Trophoblast cell (in vitro differentiated cells and primary cell): Measurements from ENCODE around the gene SLC34A1.

Source experiments
- DNase-seq, 2 donors: peaks; one replicate each; pipeline ENCODE4 v3.0.0-alpha.2; 2016
- H2AFZ ChIP-seq: 2 replicates; pipeline ENCODE4 v1.6.1; 2013; ENCODE audit warnings: low read length, moderate library complexity, mild to moderate bottlenecking; ENCODE audit not compliant: insufficient read depth, poor library complexity
- H2AK5ac ChIP-seq: 2 replicates; pipeline ENCODE4 v1.6.1; 2013; ENCODE audit warnings: mild to moderate bottlenecking, low read length
- H2BK120ac ChIP-seq: 2 replicates; pipeline ENCODE4 v1.6.1; 2013; ENCODE audit warnings: low read length, mild to moderate bottlenecking, moderate library complexity; ENCODE audit not compliant: insufficient read depth, poor library complexity
- H2BK12ac ChIP-seq: 2 replicates; pipeline ENCODE4 v1.6.1; 2013; ENCODE audit warnings: mild to moderate bottlenecking, low read length, moderate library complexity
- H2BK5ac ChIP-seq: 2 replicates; pipeline ENCODE4 v1.6.1; 2013; ENCODE audit warnings: low read length, low read depth, moderate library complexity, mild to moderate bottlenecking; ENCODE audit not compliant: poor library complexity
- H3K14ac ChIP-seq: 2 replicates; pipeline ENCODE4 v1.6.1; 2013; ENCODE audit warnings: mild to moderate bottlenecking, low read length
- H3K18ac ChIP-seq: 2 replicates; pipeline ENCODE4 v1.6.1; 2013; ENCODE audit warnings: mild to moderate bottlenecking, low read length
- H3K23ac ChIP-seq: 2 replicates; pipeline ENCODE4 v1.6.1; 2013; ENCODE audit warnings: low read length
- H3K27ac ChIP-seq: 2 replicates; pipeline ENCODE4 v1.5.1; 2013; ENCODE audit warnings: low read depth, mild to moderate bottlenecking, inconsistent platforms, low read length, moderate library complexity
- H3K27me3 ChIP-seq: 2 replicates; pipeline ENCODE4 v1.6.1; 2013; ENCODE audit warnings: inconsistent platforms, mild to moderate bottlenecking, low read length, moderate library complexity; ENCODE audit not compliant: insufficient read depth
- H3K36me3 ChIP-seq, 2 experiments: 1 replicate in 1 of 2; 2 replicates in 1 of 2; pipeline ENCODE4 v1.6.1; 2013; ENCODE audit warnings: low read length in 2 of 2, mild to moderate bottlenecking in 2 of 2, moderate library complexity in 1 of 2; ENCODE audit not compliant: insufficient read depth in 2 of 2, control insufficient read depth in 1 of 2
- H3K4ac ChIP-seq: 2 replicates; pipeline ENCODE4 v1.6.1; 2013; ENCODE audit warnings: low read depth, mild to moderate bottlenecking, low read length, moderate library complexity
- H3K4me1 ChIP-seq, 2 experiments: 1 replicate in 1 of 2; 2 replicates in 1 of 2; pipeline ENCODE4 v1.6.1; 2013; ENCODE audit warnings: low read length in 2 of 2, mild to moderate bottlenecking in 2 of 2, moderate library complexity in 1 of 2; ENCODE audit not compliant: insufficient read depth in 2 of 2, control insufficient read depth in 1 of 2
- H3K4me2 ChIP-seq: 2 replicates; pipeline ENCODE4 v1.6.1; 2013; ENCODE audit warnings: inconsistent platforms, mild to moderate bottlenecking, low read length, moderate library complexity
- H3K4me3 ChIP-seq: 2 replicates; pipeline ENCODE4 v1.5.1; 2013; ENCODE audit warnings: mild to moderate bottlenecking, low read depth, low read length, inconsistent platforms
- H3K79me1 ChIP-seq: one replicate; pipeline ENCODE4 v1.6.1; 2013; ENCODE audit warnings: low read length
- H3K79me2 ChIP-seq: 2 replicates; pipeline ENCODE4 v1.6.1; 2013; ENCODE audit warnings: low read length, mild to moderate bottlenecking; ENCODE audit not compliant: control insufficient read depth, insufficient read depth, poor library complexity
- H3K9ac ChIP-seq: 2 replicates; pipeline ENCODE4 v1.6.1; 2013; ENCODE audit warnings: mild to moderate bottlenecking, low read length
- H3K9me3 ChIP-seq: 2 replicates; pipeline ENCODE4 v1.6.1; 2013; ENCODE audit warnings: low read depth, mild to moderate bottlenecking, control low read depth, inconsistent platforms, low read length; ENCODE audit not compliant: insufficient read depth
- H4K12ac ChIP-seq: 2 replicates; pipeline ENCODE4 v1.6.1; 2013; ENCODE audit warnings: low read depth, mild to moderate bottlenecking, low read length, moderate library complexity
- H4K8ac ChIP-seq: 2 replicates; pipeline ENCODE4 v1.6.1; 2013; ENCODE audit warnings: low read depth, mild to moderate bottlenecking, low read length, moderate library complexity
- H4K91ac ChIP-seq: one replicate; pipeline ENCODE4 v1.6.1; 2013; ENCODE audit warnings: low read depth, mild to moderate bottlenecking, low read length, moderate library complexity
- WGBS: extraction: QIAGEN DNeasy Blood & Tissue Kit; methylation state at CpG from one replicate; pipeline ENCODE4 v1.1.7; 2013; ENCODE audit warnings: missing lambda C conversion rate; ENCODE audit not compliant: insufficient read length, insufficient coverage; ENCODE audit errors: extremely low coverage; 5-methylcytosine and 5-hydroxymethylcytosine counted together

SLC34A1 gene

GRCh38 chr5:177435847-177436536, 51.8 kb downstream of the SLC34A1 start:
- Histone ChIP-seq H4K8ac (no peak overlapping the region), H3K79me1 (no peaks in the 10 kb centered on the region), H4K12ac (no peak overlapping the region), H3K79me2 (no peaks in the 10 kb centered on the region), H3K4me3 (no peak overlapping the region), H2AK5ac (no peak overlapping the region), H3K27me3 (no peaks in the 10 kb centered on the region), H3K36me3 (peaks cover 67 to 76% of the 10 kb centered on the region in 2 experiments), H2BK120ac (no peak overlapping the region), H2BK12ac (no peak overlapping the region), H3K9me3 (peaks cover 1% of the 10 kb centered on the region), H3K14ac (no peak overlapping the region), H3K4me1 (no peaks in the 10 kb centered on the region), H3K23ac (no peak overlapping the region), H3K4me2 (no peak overlapping the region), H2BK5ac (no peak overlapping the region), H4K91ac (no peak overlapping the region), H3K9ac (no peak overlapping the region), H3K18ac (no peak overlapping the region), H3K27ac (no peak overlapping the region), H2AFZ (no peak overlapping the region), H3K4ac (no peak overlapping the region)
- no peak for DNase-seq
- no CpG with 5 or more reads among the region's 37 CpGs for WGBS

- WGBS, result no CpG with 5 or more reads among the region's 4 CpGs
These were observed 53.4 kb downstream of the SLC34A1 start for GRCh38 chr5:177437623-177438022.

GRCh38 chr5:177438468-177438867, 54.2 kb downstream of the SLC34A1 start:
- no peak overlapping the region for H3K9ac ChIP-seq
- no peak overlapping the region for H4K91ac ChIP-seq
- no peak for DNase-seq
- H2BK120ac ChIP-seq, result no peak overlapping the region
- H3K27ac ChIP-seq, result no peak overlapping the region
- no peak overlapping the region for H2BK12ac ChIP-seq
- H3K27me3 ChIP-seq, result no peaks in the 10 kb centered on the region
- no peak overlapping the region for H3K14ac ChIP-seq
- H2BK5ac ChIP-seq, result no peak overlapping the region
- H4K8ac ChIP-seq, result no peak overlapping the region
- H3K4ac ChIP-seq, result no peak overlapping the region
- no peak overlapping the region for H4K12ac ChIP-seq
- H3K18ac ChIP-seq, result no peak overlapping the region
- peaks cover 1% of the 10 kb centered on the region for H3K9me3 ChIP-seq
- no peaks in the 10 kb centered on the region for H3K4me1 ChIP-seq
- H3K4me2 ChIP-seq, result no peak overlapping the region
- no peak overlapping the region for H3K4me3 ChIP-seq
- H2AK5ac ChIP-seq, result no peak overlapping the region
- peaks cover 60 to 65% of the 10 kb centered on the region in 2 experiments for H3K36me3 ChIP-seq
- H3K23ac ChIP-seq, result no peak overlapping the region
- H2AFZ ChIP-seq, result no peak overlapping the region
- no peaks in the 10 kb centered on the region for H3K79me2 ChIP-seq
- H3K79me1 ChIP-seq, result no peaks in the 10 kb centered on the region
- WGBS, result no CpG with 5 or more reads among the region's 10 CpGs

More at GRCh38 chr5:177437623-177438022, 53.4 kb downstream of the SLC34A1 start:
- Histone ChIP-seq H2BK5ac (no peak overlapping the region), H3K27ac (no peak overlapping the region), H3K79me1 (no peaks in the 10 kb centered on the region), H4K12ac (no peak overlapping the region), H3K9me3 (peaks cover 1% of the 10 kb centered on the region), H2BK120ac (no peak overlapping the region), H3K23ac (no peak overlapping the region), H3K4me1 (no peaks in the 10 kb centered on the region), H2AFZ (no peak overlapping the region), H3K79me2 (no peaks in the 10 kb centered on the region), H2BK12ac (no peak overlapping the region), H3K4me3 (no peak overlapping the region), H3K14ac (no peak overlapping the region), H3K18ac (no peak overlapping the region), H2AK5ac (no peak overlapping the region), H3K36me3 (peaks cover 68 to 74% of the 10 kb centered on the region in 2 experiments), H4K91ac (no peak overlapping the region), H3K27me3 (no peaks in the 10 kb centered on the region), H3K4ac (no peak overlapping the region), H3K4me2 (no peak overlapping the region), H4K8ac (no peak overlapping the region), H3K9ac (no peak overlapping the region)
- DNase-seq, result peak in 1 of 2 donors; percentile 39

GRCh38 chr5:177439518-177440053, 55.4 kb downstream of the SLC34A1 start:
- H3K4me3 ChIP-seq, result no peak overlapping the region
- H3K14ac ChIP-seq, result no peak overlapping the region
- H3K79me2 ChIP-seq, result no peaks in the 10 kb centered on the region
- WGBS, result no CpG with 5 or more reads among the region's 4 CpGs
- no peak overlapping the region for H2BK12ac ChIP-seq
- H3K4me2 ChIP-seq, result no peak overlapping the region
- H2AFZ ChIP-seq, result no peak overlapping the region
- H3K18ac ChIP-seq, result no peak overlapping the region
- no peak overlapping the region for H3K23ac ChIP-seq
- no peak overlapping the region for H2BK120ac ChIP-seq
- DNase-seq, result no peak
- no peak overlapping the region for H3K4ac ChIP-seq
- H3K9ac ChIP-seq, result no peak overlapping the region
- H3K36me3 ChIP-seq, result peaks cover 49 to 55% of the 10 kb centered on the region in 2 experiments
- H4K12ac ChIP-seq, result no peak overlapping the region
- H4K8ac ChIP-seq, result no peak overlapping the region
- no peaks in the 10 kb centered on the region for H3K4me1 ChIP-seq
- no peak overlapping the region for H4K91ac ChIP-seq
- peaks cover 1% of the 10 kb centered on the region for H3K9me3 ChIP-seq
- no peak overlapping the region for H3K27ac ChIP-seq
- no peak overlapping the region for H2BK5ac ChIP-seq
- no peaks in the 10 kb centered on the region for H3K79me1 ChIP-seq
- no peak overlapping the region for H2AK5ac ChIP-seq
- no peaks in the 10 kb centered on the region for H3K27me3 ChIP-seq
